Neutrophil (primary cell): ENCODE data around the gene TRPM2.

Source experiments
- H3K27ac ChIP-seq: fragments of 200-600 bp; sonication (generic); 2 replicates; pipeline ENCODE4 v1.5.1; 2016; ENCODE audit warnings: mild to moderate bottlenecking, moderate library complexity
- H3K27me3 ChIP-seq: fragments of 200-600 bp; sonication (generic); 2 replicates; pipeline ENCODE4 v1.6.0; 2016; ENCODE audit warnings: mild to moderate bottlenecking
- H3K36me3 ChIP-seq: fragments of 200-600 bp; sonication (generic); 2 replicates; pipeline ENCODE4 v1.5.1; 2017
- H3K4me1 ChIP-seq, 2 experiments: fragments of 200-600 bp in 1 of 2; sonication (generic) in 1 of 2; 1 replicate in 1 of 2; 2 replicates in 1 of 2; pipeline versions ENCODE4 v1.5.1 to v1.6.1; 2013 to 2016; ENCODE audit warnings: low read depth in 1 of 2, low read length in 1 of 2, mild to moderate bottlenecking in 1 of 2, moderate library complexity in 1 of 2; ENCODE audit not compliant: control insufficient read depth in 1 of 2, insufficient read depth in 1 of 2
- H3K4me3 ChIP-seq, 2 experiments: fragments of 200-600 bp in 1 of 2; sonication (generic) in 1 of 2; 1 replicate in 1 of 2; 2 replicates in 1 of 2; pipeline ENCODE4 v1.5.1; 2013 to 2016; ENCODE audit warnings: low read depth in 1 of 2, low read length in 1 of 2, mild to moderate bottlenecking in 1 of 2, moderate library complexity in 1 of 2
- H3K9me3 ChIP-seq: fragments of 200-600 bp; sonication (generic); 2 replicates; pipeline ENCODE4 v1.5.1; 2016
- CTCF ChIP-seq: fragments of 200-600 bp; sonication (generic); IDR thresholded peaks from 2 replicates; pipeline ENCODE4 v1.5.1; 2016; ENCODE audit warnings: antibody characterized with exemption

Gene TRPM2

DNA sequence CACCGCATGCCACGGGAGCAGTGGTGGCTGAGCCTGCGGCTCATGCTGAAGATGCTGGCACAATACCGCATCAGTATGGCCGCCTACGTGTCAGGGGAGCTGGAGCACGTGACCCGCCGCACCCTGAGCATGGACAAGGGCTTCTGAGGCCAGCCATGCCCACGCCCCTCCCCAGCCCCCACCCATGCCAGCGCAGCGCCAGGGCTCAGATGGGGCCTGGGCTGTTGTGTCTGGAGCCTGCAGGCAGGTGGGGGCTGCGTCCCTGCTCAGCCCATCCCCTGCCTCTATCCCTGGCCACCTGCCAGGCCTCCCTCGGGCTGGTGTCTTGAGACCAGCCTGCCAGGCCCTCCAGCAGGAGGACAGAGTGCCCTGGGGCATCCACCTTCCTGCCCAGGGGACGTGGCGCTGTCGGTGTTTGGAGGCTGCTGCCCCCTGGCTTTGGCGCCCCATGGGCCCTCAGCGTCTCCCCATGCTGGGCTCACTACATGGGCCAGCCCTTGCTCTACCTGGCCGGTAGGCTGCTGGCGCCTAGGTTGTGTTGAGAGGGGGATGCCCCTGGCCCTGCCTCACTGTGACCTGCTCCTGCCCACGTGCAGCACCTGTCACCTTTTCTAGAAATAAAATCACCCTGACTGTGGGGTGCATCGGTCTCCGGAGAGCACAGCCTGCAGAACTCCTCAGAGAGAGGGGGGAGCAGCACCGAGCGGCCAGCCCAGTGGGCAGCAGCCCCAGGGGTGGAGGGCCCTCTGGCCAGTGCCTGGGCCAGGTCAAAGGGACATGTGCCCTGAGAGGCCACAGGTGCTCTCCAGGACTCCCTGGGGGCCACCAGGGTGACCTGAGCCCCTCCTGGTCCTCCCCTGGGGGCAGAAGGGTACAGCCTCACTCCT, 26.5 kb upstream of the TRPM2 start:
- Histone ChIP-seq H3K4me1 (peaks cover 10% of the 10 kb centered on the region in 2 experiments), H3K36me3 (peaks cover 59% of the 10 kb centered on the region), H3K9me3 (no peaks in the 10 kb centered on the region), H3K27ac (no peak overlapping the region), H3K4me3 (no peak overlapping the region), H3K27me3 (no peaks in the 10 kb centered on the region)
- TF ChIP-seq CTCF = no peak

GRCh38 chr21:44327603-44327974, 25.8 kb upstream of the TRPM2 start:
- no peak overlapping the region for H3K27ac ChIP-seq
- no peaks in the 10 kb centered on the region for H3K27me3 ChIP-seq
- peaks cover 10% of the 10 kb centered on the region in 2 experiments for H3K4me1 ChIP-seq
- no peak overlapping the region for H3K4me3 ChIP-seq
- no peaks in the 10 kb centered on the region for H3K9me3 ChIP-seq
- peaks cover 53% of the 10 kb centered on the region for H3K36me3 ChIP-seq
- no peak for TF ChIP-seq CTCF

DNA sequence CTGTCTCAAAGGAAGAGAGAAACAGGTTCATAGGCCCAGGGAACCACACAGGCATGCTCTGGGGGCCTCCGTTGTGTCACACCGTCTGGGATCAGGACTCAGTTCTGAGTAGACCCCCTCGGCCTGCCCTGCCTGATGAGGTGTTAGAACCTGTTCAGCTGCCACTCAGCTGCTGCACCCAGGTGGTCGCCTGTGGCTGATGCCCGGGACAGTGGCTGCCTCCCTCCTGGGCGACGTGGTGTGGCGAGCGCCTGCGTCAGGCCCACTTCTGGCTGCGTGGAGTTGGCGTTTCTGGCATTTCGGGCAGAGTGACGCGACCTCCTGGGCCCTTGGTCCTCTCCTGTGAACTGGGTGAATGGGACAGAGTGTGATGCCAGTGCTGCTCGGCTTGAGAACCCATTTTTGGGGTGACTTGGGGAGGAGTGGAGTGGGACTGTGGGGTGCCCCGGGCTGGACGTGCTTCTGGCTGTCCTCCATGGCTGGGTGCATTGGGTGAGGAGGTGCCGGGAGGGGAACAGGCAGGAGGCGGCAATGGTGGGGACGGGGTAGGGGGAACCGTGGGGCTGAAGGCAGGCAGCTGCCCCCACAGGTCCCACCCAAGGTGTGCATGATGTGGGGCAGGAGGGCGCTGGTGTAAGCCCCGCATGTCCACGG, 25.1 kb upstream of the TRPM2 start:
- TF ChIP-seq CTCF = no peak
- Histone ChIP-seq H3K27ac (no peak overlapping the region), H3K36me3 (peaks cover 45% of the 10 kb centered on the region), H3K4me3 (no peak overlapping the region), H3K27me3 (no peaks in the 10 kb centered on the region), H3K4me1 (peaks cover 10% of the 10 kb centered on the region in 2 experiments), H3K9me3 (no peaks in the 10 kb centered on the region)

DNA sequence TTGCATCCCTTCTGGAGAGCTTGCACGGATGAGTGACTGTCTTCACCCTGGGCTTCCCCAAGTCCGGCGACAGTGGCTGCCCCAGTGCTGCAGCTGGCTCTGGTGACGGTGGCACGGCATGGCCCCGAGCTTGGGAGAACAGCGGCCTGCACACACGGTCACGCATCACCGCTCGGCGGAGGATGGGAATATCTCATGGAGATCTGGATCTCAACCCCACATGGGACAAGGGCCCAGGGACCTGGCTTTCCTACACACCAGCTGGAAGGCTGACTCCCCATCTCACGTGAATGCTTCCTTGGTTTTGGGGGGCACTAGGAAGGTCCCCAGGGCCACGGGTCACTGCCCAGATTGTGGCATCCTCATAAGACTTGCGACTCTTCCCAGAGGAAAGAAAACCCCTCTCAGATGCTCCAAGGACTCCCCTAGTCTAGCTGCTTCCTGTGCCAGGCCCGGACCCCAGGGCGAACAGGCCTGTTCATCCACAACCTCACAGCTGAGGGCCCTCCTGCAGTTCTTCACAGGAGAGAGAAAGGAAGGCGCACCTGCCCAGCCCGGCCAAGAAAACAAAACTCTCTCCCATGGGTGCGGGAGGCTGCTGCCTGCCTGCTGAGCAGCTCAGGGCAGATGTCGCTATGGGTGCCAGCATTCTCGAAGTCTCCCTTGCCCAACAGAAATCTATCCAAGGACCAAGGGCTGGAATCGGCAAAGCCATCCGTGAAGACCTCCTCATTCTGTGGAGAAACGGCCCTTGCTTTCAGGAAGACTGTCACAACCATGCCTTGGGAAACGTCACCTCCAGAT, 24.1 kb upstream of the TRPM2 start:
- Histone ChIP-seq H3K9me3 (no peaks in the 10 kb centered on the region), H3K4me1 (peaks cover 10% of the 10 kb centered on the region in 2 experiments), H3K4me3 (no peak overlapping the region), H3K27me3 (no peaks in the 10 kb centered on the region), H3K36me3 (peaks cover 36% of the 10 kb centered on the region), H3K27ac (no peak overlapping the region)
- no peak for TF ChIP-seq CTCF

DNA sequence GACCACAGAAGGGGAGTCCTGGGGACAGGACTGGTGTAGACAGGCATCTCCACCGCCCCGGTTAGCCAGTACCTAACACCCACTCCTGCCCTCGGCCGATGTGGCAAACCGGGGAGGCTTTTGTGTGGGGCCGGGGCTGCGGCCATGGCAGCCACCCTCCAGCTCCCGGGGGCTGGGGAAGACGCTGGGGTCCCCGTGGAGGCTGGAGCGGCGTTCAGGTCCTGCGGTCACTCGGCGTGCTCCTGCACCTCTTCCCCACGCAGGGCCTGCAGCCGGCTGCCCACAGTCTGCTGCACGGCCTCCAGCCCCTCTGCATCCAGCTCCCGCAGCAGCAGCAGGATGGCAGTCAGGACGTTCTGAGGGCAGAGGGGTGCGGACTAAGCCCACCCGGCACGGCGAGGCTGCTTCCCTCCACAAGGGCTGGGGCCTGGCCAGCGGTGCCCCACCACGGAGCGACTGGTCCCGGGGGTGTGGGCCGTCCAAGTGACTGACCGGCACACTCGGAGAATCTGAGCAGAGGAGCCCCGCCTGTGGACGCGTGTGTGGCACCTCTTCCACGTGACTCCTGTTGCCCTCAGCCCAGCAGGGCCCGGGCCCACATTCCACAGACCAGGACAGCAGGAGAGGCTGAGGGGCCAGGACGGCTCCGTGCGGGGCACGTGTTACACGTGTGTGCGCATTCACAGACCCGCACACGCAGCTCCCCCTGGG, 23.3 kb upstream of the TRPM2 start:
- Histone ChIP-seq H3K9me3 (no peaks in the 10 kb centered on the region), H3K27me3 (no peaks in the 10 kb centered on the region), H3K4me3 (no peak overlapping the region), H3K4me1 (peaks cover 10% of the 10 kb centered on the region in 2 experiments), H3K27ac (no peak overlapping the region), H3K36me3 (peaks cover 27% of the 10 kb centered on the region)
- no peak for TF ChIP-seq CTCF
